Temporal lobe (tissue), 2 donors: ENCODE measurements around the gene LCMT1. TPM values are rescaled to one million over a fixed set of nuclear protein-coding genes. Genes with fewer than 3 reads are reported as not detected.

Experiments
- small RNA-seq: library from RNA; depleted of rRNA; stranded (forward); fragments of <200 nt; gene quantifications from one replicate; pipeline ENCODE3, GENCODE V24; 2014; ENCODE audit warnings: low replicate concordance
- total RNA-seq: library from RNA; depleted of rRNA; stranded (reverse); fragments of >200 nt; gene quantifications from one replicate; pipeline ENCODE4 v1.2.3, GENCODE V29; 2014

LCMT1 gene
- total RNA-seq, 1 donor from 2014 or later: 34.7 TPM

Small RNA genes within 50 kb of the gene (small RNA-seq; reads per million reads assigned to genes)
- gene RN7SL557P: not detected

Other genes with a start within 250 kb of the LCMT1 start
- 26.3 TPM for gene ARHGAP17, start 96.4 kb upstream of the LCMT1 start, total RNA-seq
- gene AQP8, start 105.2 kb downstream of the LCMT1 start, total RNA-seq: 0.25 TPM
- 14.5 TPM for gene ZKSCAN2, start 146.1 kb downstream of the LCMT1 start, total RNA-seq